Measurements from ENCODE around the gene SLC26A3.
"Not testable (repeated sequence)": the region's sequence is repeated elsewhere in the genome, so short reads cannot be mapped to it uniquely, and the experiment has no call there.

The SLC26A3 gene

GRCh38 chr7:107803009-107803610 lies at the start of gene SLC26A3:
TSS of gene SLC26A3 (minus strand) at chr7:107803223. CDS start at chr7:107794509, 8,714 bp downstream.
- no peak for DNase-seq

DNA sequence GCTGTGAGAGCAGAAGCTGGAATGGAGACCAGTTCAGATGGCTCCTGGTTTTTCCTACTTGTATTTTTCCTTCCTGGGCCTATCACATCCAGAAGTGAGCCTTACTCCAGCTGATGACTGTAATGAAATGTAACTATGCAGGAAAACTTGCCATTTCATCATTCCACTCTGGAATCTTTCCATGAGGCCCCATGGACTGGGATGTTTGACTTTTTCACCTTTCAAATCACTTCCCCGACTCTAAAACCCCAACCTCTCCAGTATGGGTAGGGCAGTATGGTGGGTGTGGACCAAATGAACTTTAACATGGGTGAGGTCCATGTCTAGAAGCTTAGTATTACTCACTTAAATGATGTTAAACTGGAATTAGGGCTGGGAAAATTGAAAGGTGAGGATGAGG lies 47.6 kb upstream of the SLC26A3 start:
- DNase-seq = no peak

GRCh38 chr7:107850216-107850615 lies 47.2 kb upstream of the SLC26A3 start:
- DNase-seq = no peak

DNA sequence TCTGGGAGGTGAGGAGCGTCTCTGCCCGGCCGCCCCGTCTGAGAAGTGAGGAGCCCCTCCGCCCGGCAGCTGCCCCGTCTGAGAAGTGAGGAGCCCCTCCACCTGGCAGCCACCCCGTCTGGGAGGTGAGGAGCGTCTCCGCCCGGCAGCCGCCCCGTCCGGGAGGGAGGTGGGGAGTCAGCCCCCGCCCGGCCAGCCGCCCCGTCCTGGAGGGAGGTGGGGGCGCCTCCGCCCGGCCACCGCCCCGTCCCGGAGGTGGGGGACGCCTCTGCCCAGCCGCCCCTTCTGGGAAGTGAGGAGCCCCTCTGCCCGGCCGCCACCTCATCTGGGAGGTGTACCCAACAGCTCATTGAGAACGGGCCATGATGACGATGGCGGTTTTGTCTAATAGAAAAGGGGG lies 45.2 kb upstream of the SLC26A3 start:
- DNase-seq = not testable (repeated sequence)

DNA sequence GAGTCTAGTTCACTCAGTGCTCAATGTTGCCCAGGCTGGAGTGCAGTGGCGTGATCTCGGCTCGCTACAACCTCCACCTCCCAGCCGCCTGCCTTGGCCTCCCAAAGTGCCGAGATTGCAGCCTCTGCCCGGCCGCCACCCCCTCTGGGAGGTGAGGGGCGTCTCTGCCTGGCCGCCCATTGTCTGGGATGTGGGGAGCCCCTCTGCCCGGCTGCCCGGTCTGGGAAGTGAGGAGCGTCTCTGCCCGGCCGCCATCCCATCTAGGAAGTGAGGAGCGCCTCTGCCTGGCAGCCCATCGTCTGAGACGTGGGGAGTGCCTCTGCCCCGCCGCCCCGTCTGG lies 44.8 kb upstream of the SLC26A3 start:
- not testable (repeated sequence) for DNase-seq

GRCh38 chr7:107847168-107847835 lies 44.3 kb upstream of the SLC26A3 start:
- no peak for DNase-seq

DNA sequence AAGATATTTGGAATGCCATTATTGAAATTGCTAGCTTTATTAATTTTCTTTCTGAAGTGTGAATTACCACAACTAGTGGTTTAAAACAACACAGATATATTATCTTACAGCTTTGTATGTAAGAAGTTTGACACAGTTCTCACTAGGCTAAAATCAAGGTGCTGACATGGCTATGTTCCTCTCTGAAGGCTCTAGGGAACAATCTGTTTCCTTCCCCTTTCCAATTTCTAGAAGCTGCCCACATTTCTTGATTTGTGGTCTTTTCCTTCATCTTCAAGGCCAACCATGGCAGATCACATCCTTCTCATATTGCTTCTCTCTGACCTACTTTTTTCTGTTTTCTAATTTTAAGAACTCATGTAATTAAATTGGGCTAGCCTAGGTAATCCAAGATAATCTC lies 43.3 kb upstream of the SLC26A3 start:
- no peak for DNase-seq

- no peak for DNase-seq
Measured at GRCh38 chr7:107843184-107843583, 40.2 kb upstream of the SLC26A3 start.

DNA sequence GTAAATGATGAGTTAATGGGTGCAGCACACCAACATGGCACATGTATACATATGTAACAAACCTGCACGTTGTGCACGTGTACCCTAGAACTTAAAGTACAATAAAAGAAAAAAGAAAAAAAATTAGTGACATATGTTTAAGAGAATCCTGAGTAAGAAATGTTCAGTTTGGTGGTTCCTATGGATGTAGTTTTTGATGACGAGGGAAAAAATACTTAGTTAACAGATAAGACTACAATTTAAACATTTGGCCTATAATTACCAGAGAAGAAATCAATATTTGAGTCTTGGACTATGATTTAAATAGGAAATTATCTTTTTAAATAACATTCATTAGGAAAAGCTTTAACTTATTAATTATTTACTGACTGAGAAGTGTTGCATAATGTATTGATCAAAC lies 39.2 kb upstream of the SLC26A3 start:
- DNase-seq = no peak

- DNase-seq = no peak
Measured at GRCh38 chr7:107838816-107839565, 36.0 kb upstream of the SLC26A3 start.

- DNase-seq = no peak
Measured at GRCh38 chr7:107838024-107838601, 35.1 kb upstream of the SLC26A3 start.

- DNase-seq = no peak
Measured at GRCh38 chr7:107837145-107837512, 34.1 kb upstream of the SLC26A3 start.

- DNase-seq = no peak
Measured at GRCh38 chr7:107836237-107837144, 33.5 kb upstream of the SLC26A3 start.

DNA sequence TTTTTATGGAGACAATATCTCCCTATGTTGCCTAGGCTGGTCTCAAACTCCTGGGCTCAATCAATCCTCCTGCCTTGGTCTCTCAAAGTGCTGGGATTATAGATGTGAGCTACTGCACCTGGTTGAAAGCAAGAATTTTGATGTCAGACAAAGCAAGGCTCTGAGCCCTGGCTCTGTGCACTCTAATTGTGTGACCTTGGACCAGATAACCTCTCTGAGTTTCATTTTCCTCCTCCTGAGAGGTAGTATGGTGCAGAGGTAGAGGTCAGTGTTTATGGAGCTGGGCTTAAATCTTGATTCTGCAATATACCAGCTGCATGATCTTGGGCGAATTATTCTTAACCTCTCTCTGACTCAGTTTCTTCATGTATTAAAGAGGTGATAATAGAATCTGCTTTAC lies 31.4 kb upstream of the SLC26A3 start:
- DNase-seq = no peak

- no peak for DNase-seq
Measured at GRCh38 chr7:107833684-107834106, 30.7 kb upstream of the SLC26A3 start.

- DNase-seq = no peak
Measured at GRCh38 chr7:107830420-107830819, 27.4 kb upstream of the SLC26A3 start.

- no peak for DNase-seq
Measured at GRCh38 chr7:107828540-107828939, 25.5 kb upstream of the SLC26A3 start.

GRCh38 chr7:107827501-107827900 lies 24.5 kb upstream of the SLC26A3 start:
- DNase-seq = no peak

DNA sequence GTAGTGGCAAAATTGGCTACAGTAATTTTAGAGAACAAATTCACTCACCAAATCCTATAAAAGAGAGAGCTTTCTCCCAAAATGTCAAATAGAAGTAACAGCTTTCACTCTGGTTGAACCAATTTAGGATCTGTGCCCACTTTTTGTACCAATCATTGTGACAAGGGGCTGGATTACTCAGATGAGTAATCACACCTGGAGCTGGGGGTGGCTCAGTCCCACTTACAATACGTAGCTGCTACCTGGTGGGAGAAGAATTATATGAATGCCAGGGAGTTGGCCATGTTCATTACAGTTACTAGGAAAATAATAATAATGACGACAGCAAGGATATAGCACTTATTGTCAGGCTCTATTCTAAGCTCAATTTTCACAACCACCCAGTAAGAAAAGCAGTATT lies 23.4 kb upstream of the SLC26A3 start:
- no peak for DNase-seq

- no peak for DNase-seq
Measured at GRCh38 chr7:107824858-107825257, 21.8 kb upstream of the SLC26A3 start.

GRCh38 chr7:107818622-107819021 lies 15.6 kb upstream of the SLC26A3 start:
- no peak for DNase-seq

DNA sequence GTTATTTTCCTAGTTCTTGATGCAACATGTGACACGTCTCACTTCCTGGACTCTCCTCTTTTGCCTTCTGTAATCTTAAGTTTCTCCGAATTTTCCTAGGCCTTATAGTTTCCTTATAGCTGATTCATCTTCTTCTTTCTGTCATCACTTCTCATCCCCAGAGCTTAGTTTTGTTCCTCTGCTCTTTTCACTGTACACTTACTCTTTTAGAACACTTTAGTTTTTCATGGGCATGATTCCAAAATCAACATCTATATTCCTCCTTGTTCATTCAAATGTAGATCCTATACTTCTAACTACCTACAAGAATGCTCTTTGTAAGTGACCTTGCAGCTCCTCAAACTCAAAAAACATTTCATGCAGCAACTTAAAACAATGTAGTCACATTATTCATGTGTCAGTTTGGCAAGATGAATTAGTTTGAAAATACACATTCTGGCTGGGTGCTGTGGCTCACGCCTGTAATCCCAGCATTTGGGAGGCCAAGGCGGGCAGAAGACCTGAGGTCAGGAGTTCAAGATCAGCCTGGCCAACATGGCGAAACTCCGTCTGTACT lies 13.1 kb upstream of the SLC26A3 start:
- DNase-seq = no peak
